Suprapubic skin (tissue), 4 donors: ENCODE data around the gene INSIG1. TPM values are rescaled to one million over a fixed set of nuclear protein-coding genes. Genes with fewer than 3 reads are reported as not detected.

Experiments
- DNase-seq, 2 donors: peaks; one replicate each; pipeline ENCODE4 v3.0.0-alpha.2; 2019; ENCODE audit warnings: low spot score in 2 of 2
- H3K27ac ChIP-seq: fragments of 200-600 bp; sonication (generic); one replicate; pipeline ENCODE4 v1.5.1; 2019
- H3K27me3 ChIP-seq: fragments of 200-600 bp; sonication (generic); one replicate; pipeline ENCODE4 v1.5.1; 2019
- H3K36me3 ChIP-seq: fragments of 200-600 bp; sonication (generic); one replicate; pipeline ENCODE4 v1.5.1; 2019
- H3K4me1 ChIP-seq: fragments of 200-600 bp; sonication (generic); one replicate; pipeline ENCODE4 v1.5.1; 2019
- H3K4me3 ChIP-seq: fragments of 200-600 bp; sonication (generic); one replicate; pipeline ENCODE4 v1.5.1; 2019; ENCODE audit warnings: mild to moderate bottlenecking
- H3K9me3 ChIP-seq: fragments of 200-600 bp; sonication (generic); one replicate; pipeline ENCODE4 v1.5.1; 2019
- EP300 ChIP-seq: sonication (generic); formaldehyde crosslinking; IDR thresholded peaks from one replicate; pipeline ENCODE4 v1.6.1; 2017; ENCODE audit warnings: antibody characterized with exemption
- POLR2A ChIP-seq, 2 donors: fragments of 450-650 bp; IDR thresholded peaks; one replicate each; pipeline ENCODE4 v1.6.1; 2017; ENCODE audit warnings: antibody characterized with exemption in 2 of 2, mild to moderate bottlenecking in 2 of 2, moderate library complexity in 2 of 2
- POLR2AphosphoS5 ChIP-seq, 3 donors: sonication (generic); formaldehyde crosslinking; IDR thresholded peaks; one replicate each; pipeline ENCODE4 v1.6.1; 2017; ENCODE audit warnings: antibody characterized with exemption in 3 of 3
- WGBS: methylation state at CpG from one replicate; pipeline ENCODE4 v1.1.5; 2018; 5-methylcytosine and 5-hydroxymethylcytosine counted together
- total RNA-seq, 4 donors: library from RNA; depleted of rRNA; stranded (reverse); fragments of >200 nt; gene quantifications; one replicate each; pipeline ENCODE4 v1.1.0, GENCODE V29; 2016
- TF ChIP-seq, protein P1 (sequence below), 2 donors: fragments of 200-600 bp in 1 of 2; fragments of 450-650 bp in 1 of 2; sonication (generic) in 1 of 2; IDR thresholded peaks; one replicate each; pipeline ENCODE4 v1.5.1; 2016 to 2019; ENCODE audit warnings: antibody characterized with exemption in 2 of 2, mild to moderate bottlenecking in 1 of 2, moderate library complexity in 1 of 2

INSIG1 gene
- total RNA-seq, 4 donors from 2014 or later, result 32.0 to 130 (median 95.3) TPM

- Histone ChIP-seq H3K4me1 (no peaks in the 10 kb centered on the region), H3K4me3 (no peak overlapping the region), H3K27me3 (peaks cover 6% of the 10 kb centered on the region), H3K27ac (no peak overlapping the region), H3K36me3 (peaks cover 28% of the 10 kb centered on the region), H3K9me3 (no peaks in the 10 kb centered on the region)
- WGBS, result 80% methylated on average over 8 of the region's 8 CpGs
- TF ChIP-seq EP300 (no peak), POLR2A (IDR thresholded peaks at IDR 0.05) (no peak)
- TF ChIP-seq, protein P1, sequence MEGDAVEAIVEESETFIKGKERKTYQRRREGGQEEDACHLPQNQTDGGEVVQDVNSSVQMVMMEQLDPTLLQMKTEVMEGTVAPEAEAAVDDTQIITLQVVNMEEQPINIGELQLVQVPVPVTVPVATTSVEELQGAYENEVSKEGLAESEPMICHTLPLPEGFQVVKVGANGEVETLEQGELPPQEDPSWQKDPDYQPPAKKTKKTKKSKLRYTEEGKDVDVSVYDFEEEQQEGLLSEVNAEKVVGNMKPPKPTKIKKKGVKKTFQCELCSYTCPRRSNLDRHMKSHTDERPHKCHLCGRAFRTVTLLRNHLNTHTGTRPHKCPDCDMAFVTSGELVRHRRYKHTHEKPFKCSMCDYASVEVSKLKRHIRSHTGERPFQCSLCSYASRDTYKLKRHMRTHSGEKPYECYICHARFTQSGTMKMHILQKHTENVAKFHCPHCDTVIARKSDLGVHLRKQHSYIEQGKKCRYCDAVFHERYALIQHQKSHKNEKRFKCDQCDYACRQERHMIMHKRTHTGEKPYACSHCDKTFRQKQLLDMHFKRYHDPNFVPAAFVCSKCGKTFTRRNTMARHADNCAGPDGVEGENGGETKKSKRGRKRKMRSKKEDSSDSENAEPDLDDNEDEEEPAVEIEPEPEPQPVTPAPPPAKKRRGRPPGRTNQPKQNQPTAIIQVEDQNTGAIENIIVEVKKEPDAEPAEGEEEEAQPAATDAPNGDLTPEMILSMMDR (IDR thresholded peaks at IDR 0.05), result no peak
- DNase-seq, result no peak
Observed at GRCh38 chr7:155311826-155312537, 14.3 kb downstream of the INSIG1 start.

- no peak overlapping the region for H3K4me3 ChIP-seq
- peaks cover 22% of the 10 kb centered on the region for H3K36me3 ChIP-seq
- DNase-seq, result no peak
- 89% methylated on average over 6 of the region's 7 CpGs for WGBS
- H3K27ac ChIP-seq, result no peak overlapping the region
- no peaks in the 10 kb centered on the region for H3K4me1 ChIP-seq
- peaks cover 6% of the 10 kb centered on the region for H3K27me3 ChIP-seq
- TF ChIP-seq POLR2AphosphoS5 (IDR thresholded peaks at IDR 0.05), result no peak
- TF ChIP-seq EP300, result no peak
- TF ChIP-seq, protein P1 (IDR thresholded peaks at IDR 0.05), result no peak
- TF ChIP-seq POLR2A (IDR thresholded peaks at IDR 0.05), result no peak
- no peaks in the 10 kb centered on the region for H3K9me3 ChIP-seq
Observed at GRCh38 chr7:155312633-155313032, 15.0 kb downstream of the INSIG1 start.

- WGBS, result 98% methylated on average over 8 of the region's 8 CpGs
- no peak for DNase-seq
- no peak overlapping the region for H3K4me3 ChIP-seq
- H3K9me3 ChIP-seq, result no peaks in the 10 kb centered on the region
- TF ChIP-seq EP300 (no peak), POLR2AphosphoS5 (IDR thresholded peaks at IDR 0.05) (no peak), POLR2A (IDR thresholded peaks at IDR 0.05) (no peak)
- TF ChIP-seq, protein P1 (IDR thresholded peaks at IDR 0.05), result no peak
- peaks cover 19% of the 10 kb centered on the region for H3K36me3 ChIP-seq
- H3K27ac ChIP-seq, result no peak overlapping the region
- H3K27me3 ChIP-seq, result peaks cover 6% of the 10 kb centered on the region
- H3K4me1 ChIP-seq, result no peaks in the 10 kb centered on the region
Observed at GRCh38 chr7:155313096-155313495, 15.4 kb downstream of the INSIG1 start.

- no peaks in the 10 kb centered on the region for H3K9me3 ChIP-seq
- WGBS, result 50% methylated on average over 8 of the region's 8 CpGs
- no peak overlapping the region for H3K4me3 ChIP-seq
- TF ChIP-seq POLR2AphosphoS5 (IDR thresholded peaks at IDR 0.05) (no peak), POLR2A (IDR thresholded peaks at IDR 0.05) (no peak)
- TF ChIP-seq, protein P1 (IDR thresholded peaks at IDR 0.05), result no peak
- DNase-seq, result no peak
- H3K27me3 ChIP-seq, result peaks cover 12% of the 10 kb centered on the region
- no peak overlapping the region for H3K27ac ChIP-seq
- no peaks in the 10 kb centered on the region for H3K36me3 ChIP-seq
- H3K4me1 ChIP-seq, result no peaks in the 10 kb centered on the region
Observed at GRCh38 chr7:155315977-155316376, 18.3 kb downstream of the INSIG1 start.

DNA sequence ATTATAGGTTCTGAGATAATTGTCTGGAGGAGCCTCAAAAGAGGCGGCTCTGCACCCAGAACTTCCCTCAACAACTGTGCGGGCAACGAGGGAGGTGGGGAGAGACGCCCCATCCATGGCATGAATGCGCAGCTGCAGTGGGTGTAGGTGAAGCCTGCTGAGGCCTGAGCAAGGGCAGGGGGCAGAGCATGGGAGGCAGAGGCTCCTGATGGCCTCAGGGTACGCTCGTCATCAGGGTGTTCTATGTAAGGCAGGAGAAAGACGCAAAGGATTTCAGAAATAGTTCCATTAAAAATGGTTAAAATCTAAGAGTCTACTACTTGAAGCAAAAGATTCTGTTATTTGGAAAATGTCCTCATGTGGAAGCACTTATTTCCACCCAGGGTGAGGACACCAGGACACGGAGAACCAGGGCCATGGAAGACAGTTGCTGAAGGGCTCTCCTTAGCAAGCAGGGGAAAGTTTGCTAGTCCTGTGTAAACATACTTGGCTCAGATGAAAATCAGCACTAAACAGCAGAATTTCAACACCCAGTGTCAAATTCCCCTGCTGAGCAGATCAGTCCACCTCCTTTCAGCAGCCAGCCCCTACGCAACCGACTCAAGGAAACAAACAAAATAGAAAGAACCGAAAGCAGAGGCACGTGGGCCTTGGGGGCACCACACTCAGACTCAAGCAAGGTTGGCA is 18.9 kb downstream of the INSIG1 start:
- no peaks in the 10 kb centered on the region for H3K36me3 ChIP-seq
- TF ChIP-seq POLR2AphosphoS5 (IDR thresholded peaks at IDR 0.05) (no peak), EP300 (no peak), POLR2A (IDR thresholded peaks at IDR 0.05) (no peak)
- TF ChIP-seq, protein P1 (IDR thresholded peaks at IDR 0.05), result no peak
- 77% methylated on average over 13 of the region's 13 CpGs for WGBS
- H3K27ac ChIP-seq, result no peak overlapping the region
- H3K4me1 ChIP-seq, result no peaks in the 10 kb centered on the region
- H3K4me3 ChIP-seq, result no peak overlapping the region
- H3K27me3 ChIP-seq, result peaks cover 12% of the 10 kb centered on the region
- no peaks in the 10 kb centered on the region for H3K9me3 ChIP-seq
- DNase-seq, result no peak
